Left lung (tissue), 10 donors: ENCODE data around the gene RFLNA. TPM values are rescaled to one million over a fixed set of nuclear protein-coding genes. Genes with fewer than 3 reads are reported as not detected.

Experiments used
- ATAC-seq: fragments of 200-7000 bp; cut with Tn5 transposase; one replicate; pipeline ENCODE4 v1.9.1; 2020; ENCODE audit warnings: moderate library complexity
- DNase-seq, 4 donors: peaks; one replicate each; pipeline ENCODE4 v3.0.0-alpha.2; 2013 to 2020
- H3K27ac ChIP-seq, 2 donors: fragments of 200-600 bp; sonication (generic) in 1 of 2; one replicate each; pipeline versions ENCODE4 v1.5.0 to v1.8.0; 2020 to 2021
- H3K27me3 ChIP-seq, 2 donors: fragments of 200-600 bp; sonication (generic) in 1 of 2; one replicate each; pipeline versions ENCODE4 v1.5.0 to v1.8.0; 2020 to 2021
- H3K36me3 ChIP-seq, 2 donors: fragments of 200-600 bp; sonication (generic) in 1 of 2; one replicate each; pipeline versions ENCODE4 v1.5.0 to v1.8.0; 2020 to 2021
- H3K4me1 ChIP-seq, 2 donors: fragments of 200-600 bp; one replicate each; pipeline ENCODE4 v1.8.0; 2021
- H3K4me3 ChIP-seq, 2 donors: fragments of 200-600 bp; sonication (generic) in 1 of 2; one replicate each; pipeline versions ENCODE4 v1.5.0 to v1.8.0; 2020 to 2021; ENCODE audit warnings: mild to moderate bottlenecking in 1 of 2
- H3K9me3 ChIP-seq, 2 donors: fragments of 200-600 bp; sonication (generic) in 1 of 2; one replicate each; pipeline versions ENCODE4 v1.5.0 to v1.8.0; 2020 to 2021
- CTCF ChIP-seq, 2 donors: fragments of 200-600 bp; sonication (generic) in 1 of 2; IDR thresholded peaks; one replicate each; pipeline versions ENCODE4 v1.5.0 to v1.8.0; 2021; ENCODE audit warnings: antibody characterized with exemption in 2 of 2
- intact Hi-C, 2 donors: fragments of 100-400 bp; cut with DNase I; formaldehyde crosslinking; loops; one replicate each; pipeline versions ENCODE4 v1.11.2 to v1.14.2; 2022
- polyA plus RNA-seq, 6 donors: library from polyadenylated mRNA; unstranded; fragments of 120-200 nt; gene quantifications; one replicate each; pipeline ENCODE4 v1.2.1, GENCODE V29; 2013; ENCODE audit not compliant: insufficient read length in 6 of 6
- total RNA-seq, 2 donors: library from RNA; stranded (reverse); fragmentation: NEBNext Ultra II Directional; extraction: Animal tissue kit (Norgen Biotek cat#: 25700); gene quantifications; one replicate each; pipeline ENCODE4 v1.2.1, GENCODE V29; 2021
- donor health status: DM: no; HTN: yes; CAD: no.
- donor health status: DM: no; HTN: no; CAD: no.

RFLNA gene
- total and polyA plus RNA-seq, 8 donors, result 1.4 to 4.7 (median 3.0) TPM

DNA sequence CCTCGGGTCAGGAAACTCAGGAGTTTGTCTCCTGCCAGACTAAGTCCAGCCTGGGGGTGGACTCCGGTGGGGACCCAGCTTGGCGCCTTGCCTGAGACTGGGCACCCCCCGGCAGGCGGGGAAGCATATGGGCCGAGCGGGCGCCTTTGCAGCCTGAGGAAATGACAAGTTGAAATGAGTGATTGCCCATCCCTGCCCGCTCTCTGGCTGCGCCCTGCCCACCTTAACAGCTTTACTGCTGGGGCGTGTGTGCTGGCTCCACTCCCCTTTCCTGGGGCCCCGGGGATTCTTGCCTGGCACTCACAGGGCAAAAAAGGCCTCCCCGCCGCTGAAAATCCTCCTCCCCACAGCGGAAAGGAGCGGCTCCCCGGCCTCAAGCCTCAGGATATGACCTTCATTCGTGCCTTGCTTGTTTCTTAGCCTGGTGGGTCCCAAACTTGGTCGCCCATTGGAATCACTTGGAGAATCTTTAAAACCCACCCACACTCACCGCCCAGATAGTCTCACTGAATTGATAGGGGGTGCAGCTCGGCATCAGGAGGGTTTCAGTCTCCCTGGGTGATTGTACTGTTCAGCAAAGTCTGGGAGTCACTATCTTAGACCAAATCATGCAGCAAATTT lies 1.5 kb downstream of the RFLNA start:
- Histone ChIP-seq H3K9me3 (no peaks in the 10 kb centered on the region), H3K27me3 (peaks cover 18 to 55% of the 10 kb centered on the region in 2 donors), H3K27ac (no peak overlapping the region), H3K4me3 (no peak overlapping the region), H3K36me3 (no peaks in the 10 kb centered on the region), H3K4me1 (peaks cover 3 to 12% of the 10 kb centered on the region in 2 donors)
- no peak for TF ChIP-seq CTCF (IDR thresholded peaks at IDR 0.05)
- DNase-seq, result peak in 2 of 4 donors; percentile 27 to 68
- intact Hi-C loops, result no loop called here
- no peak for ATAC-seq

- Histone ChIP-seq H3K4me1 (peaks cover 3 to 12% of the 10 kb centered on the region in 2 donors), H3K9me3 (no peaks in the 10 kb centered on the region), H3K4me3 (no peak overlapping the region), H3K36me3 (no peaks in the 10 kb centered on the region), H3K27ac (no peak overlapping the region), H3K27me3 (peaks cover 18 to 55% of the 10 kb centered on the region in 2 donors)
- ATAC-seq (no peak), DNase-seq (peak in 2 of 4 donors; percentile 18 to 38)
- TF ChIP-seq CTCF (IDR thresholded peaks at IDR 0.05), result no peak
- intact Hi-C loops, result no loop called here
These were observed 2.0 kb downstream of the RFLNA start for GRCh38 chr12:124296916-124297351.

- Histone ChIP-seq H3K9me3 (no peaks in the 10 kb centered on the region), H3K4me3 (no peak overlapping the region), H3K4me1 (peaks cover 3 to 12% of the 10 kb centered on the region in 2 donors), H3K36me3 (no peaks in the 10 kb centered on the region), H3K27ac (no peak overlapping the region), H3K27me3 (peaks cover 18 to 55% of the 10 kb centered on the region in 2 donors)
- DNase-seq, result peak in 1 of 4 donors; percentile 10
- intact Hi-C loops, result no loop called here
- TF ChIP-seq CTCF (IDR thresholded peaks at IDR 0.05), result no peak
- no peak for ATAC-seq
These were observed 2.5 kb downstream of the RFLNA start for GRCh38 chr12:124297389-124297788.

DNA sequence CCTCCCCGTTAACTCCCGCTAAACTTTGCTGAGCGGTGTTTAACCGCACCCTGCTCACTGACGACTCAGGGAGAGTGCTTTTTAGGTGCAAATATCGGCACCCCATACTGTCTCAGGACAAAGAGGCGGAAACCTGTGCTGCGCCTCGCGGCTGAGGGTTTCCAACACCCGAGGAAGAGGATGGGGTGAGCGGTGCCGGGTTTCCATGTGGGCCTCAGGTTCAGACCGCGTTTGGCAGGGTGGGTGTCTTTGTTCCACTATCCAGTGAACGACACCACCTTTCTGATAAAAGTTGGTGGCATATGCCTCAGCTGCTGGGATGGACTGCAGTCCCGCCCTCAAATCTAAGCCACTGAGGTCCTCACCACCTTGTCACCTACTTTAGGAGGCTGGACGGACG lies 3.0 kb downstream of the RFLNA start:
- Histone ChIP-seq H3K4me3 (no peak overlapping the region), H3K4me1 (peaks cover 3 to 12% of the 10 kb centered on the region in 2 donors), H3K36me3 (no peaks in the 10 kb centered on the region), H3K27me3 (peaks cover 18 to 55% of the 10 kb centered on the region in 2 donors), H3K9me3 (no peaks in the 10 kb centered on the region), H3K27ac (no peak overlapping the region)
- no peak for TF ChIP-seq CTCF (IDR thresholded peaks at IDR 0.05)
- intact Hi-C loops, result no loop called here
- DNase-seq (peak in 2 of 4 donors; percentile 11 to 55), ATAC-seq (no peak)

DNA sequence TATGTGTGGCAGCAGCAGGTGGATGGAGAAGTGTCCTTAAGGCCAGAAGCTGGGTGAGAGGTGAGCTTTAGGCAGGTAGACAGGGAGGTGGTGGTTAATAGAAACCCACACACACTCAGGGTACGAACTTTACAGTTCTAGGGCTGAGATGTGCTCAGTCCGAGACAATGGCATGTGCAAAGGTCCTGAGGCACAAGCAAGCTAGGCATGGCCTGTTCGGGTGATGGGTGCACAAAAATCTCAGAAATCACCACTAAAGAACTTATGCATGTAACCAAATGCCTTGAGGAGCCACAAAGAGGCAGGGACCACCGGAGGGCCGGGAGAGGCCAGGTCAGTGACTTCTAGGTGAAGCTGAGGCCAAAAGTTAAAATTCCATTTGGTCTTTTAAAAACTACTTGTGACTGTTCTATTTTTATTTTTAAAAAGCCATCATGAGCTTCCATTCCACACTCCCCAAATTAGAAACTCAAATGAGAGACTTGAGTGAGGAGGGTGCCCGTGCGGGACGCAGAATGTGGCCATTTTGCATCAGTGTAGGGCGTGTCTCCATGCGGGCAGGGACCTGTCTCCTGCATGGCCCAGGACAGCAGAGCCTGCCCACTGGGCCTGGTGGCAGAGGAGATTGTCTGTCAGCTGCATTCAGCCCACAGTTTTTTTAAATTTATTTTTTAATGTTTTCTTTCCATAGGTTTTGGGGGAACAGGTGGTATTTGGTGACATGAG lies 4.0 kb downstream of the RFLNA start:
- TF ChIP-seq CTCF (IDR thresholded peaks at IDR 0.05), result no peak
- no peak for ATAC-seq
- no peak overlapping the region for H3K4me3 ChIP-seq
- H3K9me3 ChIP-seq, result no peaks in the 10 kb centered on the region
- peaks cover 18 to 50% of the 10 kb centered on the region in 2 donors for H3K27me3 ChIP-seq
- H3K36me3 ChIP-seq, result no peaks in the 10 kb centered on the region
- peak in 1 of 4 donors; percentile 22 for DNase-seq
- peaks cover 3 to 12% of the 10 kb centered on the region in 2 donors for H3K4me1 ChIP-seq
- intact Hi-C loops, result no loop called here
- no peak overlapping the region for H3K27ac ChIP-seq
